ENCODE results near the gene MCRS1. TPM values are rescaled to one million over a fixed set of nuclear protein-coding genes. Genes with fewer than 3 reads are reported as not detected.

MCRS1 gene
- total RNA-seq, 1 experiment from 2014 or later = 103 TPM

GRCh38 chr12:49615725-49616124, 47.8 kb upstream of the MCRS1 start:
- Histone ChIP-seq H3K27me3 (ENCODE audit: insufficient read depth, low read length) (no peaks in the 10 kb centered on the region), H2AFZ (ENCODE audit: low read length) (no peak overlapping the region), H4K20me1 (ENCODE audit: control insufficient read depth, insufficient read depth, insufficient read length) (no peaks in the 10 kb centered on the region), H3K4me1 (ENCODE audit: insufficient read depth, low read length) (peaks cover 2% of the 10 kb centered on the region; the same call in 1 of the 2 replicates), H3K27ac (ENCODE audit: insufficient read length, low read depth, low read length) (no peak overlapping the region), H3T11ph (ENCODE audit: low read length) (no peak overlapping the region), H2BK5ac (ENCODE audit: insufficient read length, low read length) (no peak overlapping the region), H3K4me2 (ENCODE audit: insufficient read depth, insufficient read length, low read length) (no peak overlapping the region), H3K14ac (ENCODE audit: insufficient read depth, low read length) (no peak overlapping the region), H2AK5ac (ENCODE audit: insufficient read length, low read length) (no peak overlapping the region), H3K4ac (ENCODE audit: low read depth, low read length) (no peak overlapping the region), H4K8ac (replicated peaks; ENCODE audit: insufficient read length, low read depth, low read length) (no peak overlapping the region), H2BK120ac (ENCODE audit: low read depth, low read length, poor library complexity, severe bottlenecking) (no peak overlapping the region), H2BK12ac (ENCODE audit: insufficient read length, low read depth, low read length) (no peak overlapping the region), H4K91ac (ENCODE audit: insufficient read length, low read depth, low read length) (no peak overlapping the region), H3K9ac (ENCODE audit: extremely low read depth, insufficient read length, low read length) (no peak overlapping the region), H3K23me2 (ENCODE audit: insufficient read length, low read depth, low read length, poor library complexity, severe bottlenecking) (no peaks in the 10 kb centered on the region), H3K56ac (ENCODE audit: insufficient read length, low read depth, low read length) (no peak overlapping the region), H3K23ac (ENCODE audit: insufficient read length, low read depth, low read length) (no peak overlapping the region), H4K5ac (ENCODE audit: insufficient read length, low read depth, low read length) (no peak overlapping the region), H3K79me1 (ENCODE audit: insufficient read depth, low read depth, low read length, poor library complexity, severe bottlenecking) (no peaks in the 10 kb centered on the region), H3K18ac (ENCODE audit: insufficient read length, low read depth, low read length) (no peak overlapping the region), H3K9me3 (ENCODE audit: control insufficient read depth, low read depth, low read length) (no peaks in the 10 kb centered on the region), H2BK20ac (ENCODE audit: low read depth, low read length, poor library complexity, severe bottlenecking) (no peak overlapping the region), H3K79me2 (ENCODE audit: insufficient read depth, low read length) (no peaks in the 10 kb centered on the region; the same call in 1 of the 2 replicates), H2BK15ac (ENCODE audit: low read depth, low read length) (no peak overlapping the region)
- no peaks in the 10 kb centered on the region for H3K36me3 Mint-ChIP-seq (ENCODE audit: insufficient read depth in 1 of 3, low read depth in 3 of 3)
- H3K4me1 Mint-ChIP-seq = peaks cover 13 to 20% of the 10 kb centered on the region in 2 experiments
- no peak for TF ChIP-seq CTCF (conservative IDR thresholded peaks at IDR 0.05)
- no peaks in the 10 kb centered on the region; a peak in 1 of 5 replicates for H3K9me3 Mint-ChIP-seq
- DNase-seq = no peak
- no CpG with 5 or more reads among the region's 7 CpGs for WGBS (ENCODE audit: extremely low coverage, insufficient read length, low lambda C conversion rate)
- no peak overlapping the region for H3K27ac Mint-ChIP-seq
- peaks cover 17% of the 10 kb centered on the region for H3K27me3 Mint-ChIP-seq (ENCODE audit: low read depth)
- no peak overlapping the region for H3K4me3 Mint-ChIP-seq

Measured in H9 (cell line).